Gastrocnemius medialis (tissue), 4 donors: ENCODE measurements around the gene ZDHHC18.

Experiments
- POLR2A ChIP-seq, 2 donors: fragments of 450-650 bp; IDR thresholded peaks; one replicate each; pipeline ENCODE4 v1.6.1; 2017; ENCODE audit warnings: antibody characterized with exemption in 2 of 2, mild to moderate bottlenecking in 2 of 2, moderate library complexity in 2 of 2
- TF ChIP-seq, protein P1 (sequence below), 5 experiments: fragments of 450-650 bp in 3 of 5; fragments of 200-600 bp in 2 of 5; sonication (generic) in 2 of 5; IDR thresholded peaks in 4 of 5; conservative IDR thresholded peaks in 1 of 5; 1 replicate in 4 of 5; 2 replicates in 1 of 5; pipeline ENCODE4 v1.5.1; 2016 to 2019; ENCODE audit warnings: antibody characterized with exemption in 5 of 5, mild to moderate bottlenecking in 3 of 5, moderate library complexity in 3 of 5

DNA sequence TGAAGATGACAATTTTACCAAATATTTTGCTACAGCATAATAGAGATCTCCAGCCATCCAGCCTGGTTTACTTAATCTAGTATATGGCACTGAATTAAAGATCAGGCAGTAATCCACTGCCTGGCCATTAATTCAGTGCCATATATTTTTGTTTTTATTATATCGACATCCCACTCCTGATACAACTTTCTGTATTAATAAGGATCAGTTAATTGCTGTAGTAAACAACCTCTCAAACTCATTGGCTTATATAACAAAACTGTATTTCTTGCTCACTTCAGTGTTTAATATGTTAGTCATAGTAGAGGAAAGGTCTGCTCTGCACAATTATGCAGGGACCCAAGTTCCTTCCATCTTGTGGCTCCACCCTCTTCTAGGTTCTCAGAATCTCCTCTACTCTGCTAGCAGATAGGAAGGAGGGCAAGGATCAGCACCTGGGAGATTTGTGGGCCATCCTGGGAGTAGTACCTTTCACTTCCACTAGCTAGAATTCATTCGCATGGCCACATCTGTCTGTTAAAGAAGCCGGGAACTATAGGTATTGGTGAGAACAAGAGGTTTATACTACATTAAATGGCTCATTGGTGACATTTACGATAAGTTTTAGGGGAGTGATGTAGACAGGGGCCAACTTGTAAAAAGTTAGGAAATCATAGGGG is 3.6 kb upstream of the ZDHHC18 start:
- TF ChIP-seq, protein P1, sequence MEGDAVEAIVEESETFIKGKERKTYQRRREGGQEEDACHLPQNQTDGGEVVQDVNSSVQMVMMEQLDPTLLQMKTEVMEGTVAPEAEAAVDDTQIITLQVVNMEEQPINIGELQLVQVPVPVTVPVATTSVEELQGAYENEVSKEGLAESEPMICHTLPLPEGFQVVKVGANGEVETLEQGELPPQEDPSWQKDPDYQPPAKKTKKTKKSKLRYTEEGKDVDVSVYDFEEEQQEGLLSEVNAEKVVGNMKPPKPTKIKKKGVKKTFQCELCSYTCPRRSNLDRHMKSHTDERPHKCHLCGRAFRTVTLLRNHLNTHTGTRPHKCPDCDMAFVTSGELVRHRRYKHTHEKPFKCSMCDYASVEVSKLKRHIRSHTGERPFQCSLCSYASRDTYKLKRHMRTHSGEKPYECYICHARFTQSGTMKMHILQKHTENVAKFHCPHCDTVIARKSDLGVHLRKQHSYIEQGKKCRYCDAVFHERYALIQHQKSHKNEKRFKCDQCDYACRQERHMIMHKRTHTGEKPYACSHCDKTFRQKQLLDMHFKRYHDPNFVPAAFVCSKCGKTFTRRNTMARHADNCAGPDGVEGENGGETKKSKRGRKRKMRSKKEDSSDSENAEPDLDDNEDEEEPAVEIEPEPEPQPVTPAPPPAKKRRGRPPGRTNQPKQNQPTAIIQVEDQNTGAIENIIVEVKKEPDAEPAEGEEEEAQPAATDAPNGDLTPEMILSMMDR (IDR thresholded peaks at IDR 0.05 in 4 of 5, conservative IDR thresholded peaks at IDR 0.05 in 1 of 5), result no peak
- no peak for TF ChIP-seq POLR2A (IDR thresholded peaks at IDR 0.05)
